Sigmoid colon (tissue), 7 donors: Measurements from ENCODE around the gene DNAAF3. TPM values are rescaled to one million over a fixed set of nuclear protein-coding genes. Genes with fewer than 3 reads are reported as not detected.

Source experiments
- DNase-seq: peaks from one replicate; pipeline ENCODE4 v3.0.0-alpha.2; 2019
- H3K27ac ChIP-seq, 4 donors: fragments of 200-600 bp; sonication (generic); one replicate each; pipeline ENCODE4 v1.5.1; 2016 to 2019; ENCODE audit warnings: mild to moderate bottlenecking in 1 of 4
- H3K27me3 ChIP-seq, 3 donors: fragments of 200-600 bp; sonication (generic); one replicate each; pipeline ENCODE4 v1.5.1; 2019; ENCODE audit warnings: mild to moderate bottlenecking in 1 of 3
- H3K36me3 ChIP-seq, 4 donors: fragments of 200-600 bp; sonication (generic); one replicate each; pipeline ENCODE4 v1.5.1; 2016 to 2019
- H3K4me1 ChIP-seq, 4 donors: fragments of 200-600 bp; sonication (generic); one replicate each; pipeline ENCODE4 v1.5.1; 2017 to 2019
- H3K4me3 ChIP-seq, 4 donors: fragments of 200-600 bp; sonication (generic); one replicate each; pipeline ENCODE4 v1.5.1; 2017 to 2019; ENCODE audit warnings: mild to moderate bottlenecking in 2 of 4, moderate library complexity in 1 of 4
- H3K9me3 ChIP-seq, 4 donors: fragments of 200-600 bp in 3 of 4; sonication (generic) in 3 of 4; one replicate each; pipeline versions ENCODE4 v1.5.1 to v1.6.1; 2013 to 2019
- EP300 ChIP-seq, 4 donors: sonication (generic); formaldehyde crosslinking; IDR thresholded peaks; one replicate each; pipeline ENCODE4 v1.6.1; 2017; ENCODE audit warnings: antibody characterized with exemption in 4 of 4
- POLR2A ChIP-seq, 2 donors: fragments of 450-650 bp; IDR thresholded peaks; one replicate each; pipeline ENCODE4 v1.6.1; 2016; ENCODE audit warnings: antibody characterized with exemption in 2 of 2, mild to moderate bottlenecking in 2 of 2, moderate library complexity in 2 of 2
- POLR2AphosphoS5 ChIP-seq, 4 donors: sonication (generic); formaldehyde crosslinking; IDR thresholded peaks; one replicate each; pipeline ENCODE4 v1.6.1; 2017; ENCODE audit warnings: antibody characterized with exemption in 4 of 4
- WGBS, 2 donors: extraction: QIAGEN DNeasy Blood & Tissue Kit; methylation state at CpG; one replicate each; pipeline ENCODE4 v1.1.7; 2013; 5-methylcytosine and 5-hydroxymethylcytosine counted together
- intact Hi-C: fragments of 100-400 bp; cut with DNase I; formaldehyde crosslinking; loops from one replicate; pipeline ENCODE4 v1.15.1; 2023
- polyA plus RNA-seq, 3 donors: library from polyadenylated mRNA; stranded (reverse); fragments of 200-250 nt; gene quantifications; one replicate each; pipeline ENCODE4 v1.2.3, GENCODE V29; 2013
- total RNA-seq, 4 donors: library from RNA; depleted of rRNA; stranded (reverse); fragments of >200 nt; gene quantifications; one replicate each; pipeline ENCODE4 v1.1.0, GENCODE V29; 2016
- TF ChIP-seq, protein P1 (sequence below), 4 experiments: fragments of 450-650 bp in 3 of 4; fragments of 200-600 bp in 1 of 4; IDR thresholded peaks; one replicate each; pipeline ENCODE4 v1.5.1; 2016 to 2019; ENCODE audit warnings: antibody characterized with exemption in 4 of 4, mild to moderate bottlenecking in 3 of 4, moderate library complexity in 2 of 4
- donor health status: healthy with polysubstance abuse.
- donor health status: Bipolar disorder and iron deficiency.
- donor health status: healthy.

Gene DNAAF3
- total and polyA plus RNA-seq, 7 donors, result 1.1 TPM; not detected in 6

GRCh38 chr19:55133639-55134444 is 32.6 kb downstream of the DNAAF3 start:
- no peak overlapping the region for H3K27ac ChIP-seq
- no peaks in the 10 kb centered on the region for H3K36me3 ChIP-seq
- H3K27me3 ChIP-seq, result peaks cover 10 to 85% (median 40%) of the 10 kb centered on the region in 3 donors
- no peaks in the 10 kb centered on the region for H3K9me3 ChIP-seq
- no peak overlapping the region for H3K4me3 ChIP-seq
- TF ChIP-seq, protein P1, sequence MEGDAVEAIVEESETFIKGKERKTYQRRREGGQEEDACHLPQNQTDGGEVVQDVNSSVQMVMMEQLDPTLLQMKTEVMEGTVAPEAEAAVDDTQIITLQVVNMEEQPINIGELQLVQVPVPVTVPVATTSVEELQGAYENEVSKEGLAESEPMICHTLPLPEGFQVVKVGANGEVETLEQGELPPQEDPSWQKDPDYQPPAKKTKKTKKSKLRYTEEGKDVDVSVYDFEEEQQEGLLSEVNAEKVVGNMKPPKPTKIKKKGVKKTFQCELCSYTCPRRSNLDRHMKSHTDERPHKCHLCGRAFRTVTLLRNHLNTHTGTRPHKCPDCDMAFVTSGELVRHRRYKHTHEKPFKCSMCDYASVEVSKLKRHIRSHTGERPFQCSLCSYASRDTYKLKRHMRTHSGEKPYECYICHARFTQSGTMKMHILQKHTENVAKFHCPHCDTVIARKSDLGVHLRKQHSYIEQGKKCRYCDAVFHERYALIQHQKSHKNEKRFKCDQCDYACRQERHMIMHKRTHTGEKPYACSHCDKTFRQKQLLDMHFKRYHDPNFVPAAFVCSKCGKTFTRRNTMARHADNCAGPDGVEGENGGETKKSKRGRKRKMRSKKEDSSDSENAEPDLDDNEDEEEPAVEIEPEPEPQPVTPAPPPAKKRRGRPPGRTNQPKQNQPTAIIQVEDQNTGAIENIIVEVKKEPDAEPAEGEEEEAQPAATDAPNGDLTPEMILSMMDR (IDR thresholded peaks at IDR 0.05), result no peak
- TF ChIP-seq POLR2AphosphoS5 (IDR thresholded peaks at IDR 0.05) (no peak), EP300 (IDR thresholded peaks at IDR 0.05) (no peak), POLR2A (IDR thresholded peaks at IDR 0.05) (no peak)
- WGBS, 2 donors, result 40 to 64% methylated on average over 25 of the region's 25 CpGs
- intact Hi-C loops, result no loop called here
- no peaks in the 10 kb centered on the region for H3K4me1 ChIP-seq
- no peak for DNase-seq

GRCh38 chr19:55132453-55133129 is 33.8 kb downstream of the DNAAF3 start:
- Histone ChIP-seq H3K4me1 (no peaks in the 10 kb centered on the region), H3K4me3 (no peak overlapping the region), H3K27me3 (peaks cover 10 to 73% (median 30%) of the 10 kb centered on the region in 3 donors), H3K9me3 (no peaks in the 10 kb centered on the region), H3K36me3 (no peaks in the 10 kb centered on the region), H3K27ac (no peak overlapping the region)
- 40 to 54% methylated on average over 14 of the region's 14 CpGs for WGBS, 2 donors
- no peak for TF ChIP-seq POLR2A (IDR thresholded peaks at IDR 0.05)
- TF ChIP-seq EP300 (IDR thresholded peaks at IDR 0.05), result no peak
- no peak for TF ChIP-seq POLR2AphosphoS5 (IDR thresholded peaks at IDR 0.05)
- TF ChIP-seq, protein P1 (IDR thresholded peaks at IDR 0.05), result no peak
- intact Hi-C loops, result no loop called here
- DNase-seq, result no peak

DNA sequence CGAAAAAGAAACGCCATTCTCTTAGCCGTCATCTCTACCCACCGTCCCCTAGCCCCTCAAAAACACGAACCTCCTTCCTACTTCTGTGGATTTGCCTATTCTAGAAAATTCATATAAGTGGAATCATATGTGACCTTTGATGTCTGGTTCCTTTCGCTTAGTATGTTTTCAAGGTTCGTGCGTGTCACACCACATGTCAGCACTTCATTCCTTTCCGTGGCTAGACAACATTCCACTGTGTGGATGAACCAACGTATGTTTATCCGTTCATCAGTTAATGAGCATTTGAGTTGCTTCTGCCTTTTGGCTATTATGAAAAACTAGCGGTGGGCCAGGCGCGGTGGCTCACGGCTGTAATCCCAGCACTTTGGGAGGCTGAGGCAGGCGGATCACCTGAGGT is 35.0 kb downstream of the DNAAF3 start:
- no peak overlapping the region for H3K27ac ChIP-seq
- H3K36me3 ChIP-seq, result no peaks in the 10 kb centered on the region
- H3K4me3 ChIP-seq, result no peak overlapping the region
- no peak for TF ChIP-seq POLR2AphosphoS5 (IDR thresholded peaks at IDR 0.05)
- TF ChIP-seq, protein P1 (IDR thresholded peaks at IDR 0.05), result no peak
- no peak for TF ChIP-seq EP300 (IDR thresholded peaks at IDR 0.05)
- TF ChIP-seq POLR2A (IDR thresholded peaks at IDR 0.05), result no peak
- peaks cover 7 to 71% (median 19%) of the 10 kb centered on the region in 3 donors for H3K27me3 ChIP-seq
- intact Hi-C loops, result no loop called here
- H3K9me3 ChIP-seq, result no peaks in the 10 kb centered on the region
- no peaks in the 10 kb centered on the region for H3K4me1 ChIP-seq
- whole genome bisulfite sequencing, 2 donors, result 87 to 89% methylated on average over 16 of the region's 16 CpGs
- no peak for DNase-seq

DNA sequence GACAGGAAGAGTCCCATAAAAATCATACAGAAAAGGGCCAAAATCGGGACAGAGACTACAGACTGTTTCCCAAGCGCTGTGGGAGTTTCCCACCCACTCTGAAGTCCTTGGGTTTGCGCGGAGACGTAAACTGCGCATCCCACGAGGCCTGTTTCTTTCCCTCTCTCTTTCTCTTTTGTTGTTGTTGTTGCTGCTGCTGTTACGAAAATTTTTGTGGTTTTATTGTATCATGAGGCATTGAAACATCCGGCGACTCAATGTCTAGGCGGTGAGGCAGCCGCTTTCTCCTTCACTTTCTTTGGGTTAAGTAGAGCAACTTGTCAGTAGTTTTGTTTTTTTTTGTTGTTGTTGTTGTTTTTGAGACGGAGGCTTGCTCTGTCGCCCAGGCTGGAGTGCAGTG is 47.4 kb downstream of the DNAAF3 start:
- no peak overlapping the region for H3K4me3 ChIP-seq
- no peak for DNase-seq
- no peaks in the 10 kb centered on the region for H3K36me3 ChIP-seq
- intact Hi-C loops, result loop anchor here (5.0 to 10.0 kb wide), 4 partner anchors 536 to 1252 kb away; partner anchors contain the start of genes LENG9, MYADM, TSEN34 and U2AF2
- H3K27me3 ChIP-seq, result peaks cover 0 to 8% (median 0%) of the 10 kb centered on the region in 3 donors
- TF ChIP-seq POLR2A (IDR thresholded peaks at IDR 0.05), result no peak
- WGBS, 2 donors, result 81 to 86% methylated on average over 14 of the region's 14 CpGs
- H3K4me1 ChIP-seq, result peaks cover 0 to 35% (median 29%) of the 10 kb centered on the region in 4 donors
- no peak overlapping the region for H3K27ac ChIP-seq
- H3K9me3 ChIP-seq, result no peaks in the 10 kb centered on the region

- no peaks in the 10 kb centered on the region for H3K36me3 ChIP-seq
- TF ChIP-seq POLR2AphosphoS5 (IDR thresholded peaks at IDR 0.05), result no peak
- TF ChIP-seq, protein P1 (IDR thresholded peaks at IDR 0.05), result no peak
- no peak for TF ChIP-seq POLR2A (IDR thresholded peaks at IDR 0.05)
- no peak for TF ChIP-seq EP300 (IDR thresholded peaks at IDR 0.05)
- intact Hi-C loops, result loop anchor here (5.0 to 10.0 kb wide), 4 partner anchors 536 to 1251 kb away; partner anchors contain the start of genes LENG9, MYADM, TSEN34 and U2AF2
- WGBS, 2 donors, result 23 to 43% methylated on average over 22 of the region's 22 CpGs
- peaks cover 0 to 3% (median 0%) of the 10 kb centered on the region in 3 donors for H3K27me3 ChIP-seq
- H3K27ac ChIP-seq, result peak overlapping the region; percentile 95 to 99 (median 98)
- DNase-seq, result no peak
- peak overlapping the region; percentile 38 to 96 (median 86) for H3K4me3 ChIP-seq
- H3K9me3 ChIP-seq, result no peaks in the 10 kb centered on the region
- peaks cover 0 to 41% (median 33%) of the 10 kb centered on the region in 4 donors for H3K4me1 ChIP-seq
These were observed 47.9 kb downstream of the DNAAF3 start for GRCh38 chr19:55118401-55118991.
